PC-3 (cell line): ENCODE results near the gene SRXN1.

Experiments
- EZH2 ChIP-seq: fragments of 300-600 bp; sonication (generic); IDR thresholded peaks from one replicate; pipeline ENCODE4 v1.6.1; 2017; ENCODE audit warnings: antibody characterized with exemption, mild to moderate bottlenecking, low read length; ENCODE audit not compliant: unreplicated experiment
- EZH2phosphoT487 ChIP-seq: fragments of 300-600 bp; sonication (generic); IDR thresholded peaks from 2 replicates; pipeline ENCODE4 v1.6.1; 2018; ENCODE audit warnings: mild to moderate bottlenecking, antibody characterized with exemption, low read length, borderline replicate concordance
- TF ChIP-seq, protein P1 (sequence below): fragments of 300-600 bp; sonication (generic); conservative IDR thresholded peaks from 2 replicates; pipeline ENCODE4 v1.5.1; 2017; ENCODE audit warnings: antibody characterized with exemption, low read depth, mild to moderate bottlenecking, low read length

DNA sequence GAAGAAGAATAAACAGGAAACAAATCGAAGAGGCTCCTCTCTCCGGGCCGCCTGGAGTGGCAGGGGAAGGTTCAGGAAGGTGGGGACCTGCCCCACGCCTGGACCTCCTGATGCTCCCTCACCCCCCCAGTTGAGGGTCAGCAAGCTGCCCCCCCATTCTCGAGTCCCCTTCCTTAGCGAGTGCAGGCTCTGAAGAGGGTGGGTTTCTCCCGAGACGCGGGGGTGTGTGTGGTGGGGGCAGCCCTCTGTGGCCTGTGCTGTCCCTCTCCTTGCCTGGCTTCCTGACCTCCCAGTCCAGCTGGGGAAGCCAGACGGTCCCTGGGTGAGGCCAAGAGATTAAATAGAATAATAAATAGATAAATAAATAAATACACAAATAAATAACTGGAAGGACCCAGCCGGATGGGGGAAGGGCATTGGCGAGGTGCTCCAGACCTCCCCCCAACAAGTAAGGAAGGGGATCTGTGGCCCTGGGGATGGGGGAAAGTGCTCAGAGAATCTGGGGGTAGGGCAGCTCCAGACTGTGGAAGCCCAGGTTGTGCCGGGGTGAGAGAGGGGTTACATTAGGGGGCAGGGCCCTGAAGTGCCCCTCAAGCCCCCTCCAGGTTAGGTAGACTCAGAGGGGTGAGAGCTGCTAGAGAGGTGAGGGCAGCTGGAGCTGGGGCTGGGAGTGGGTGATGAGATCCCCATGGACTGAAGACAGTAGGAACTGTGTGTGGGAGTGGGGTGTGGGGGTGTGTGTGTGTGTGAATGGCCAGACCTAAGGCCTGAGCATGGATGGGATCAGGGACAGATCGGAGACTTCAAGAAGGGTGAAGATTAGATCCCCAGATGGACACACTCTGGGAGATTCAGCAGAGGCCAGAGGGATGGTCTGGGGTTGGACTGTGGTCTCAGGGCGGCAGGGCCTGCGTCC lies 9.5 kb upstream of the SRXN1 start:
- TF ChIP-seq, protein P1, sequence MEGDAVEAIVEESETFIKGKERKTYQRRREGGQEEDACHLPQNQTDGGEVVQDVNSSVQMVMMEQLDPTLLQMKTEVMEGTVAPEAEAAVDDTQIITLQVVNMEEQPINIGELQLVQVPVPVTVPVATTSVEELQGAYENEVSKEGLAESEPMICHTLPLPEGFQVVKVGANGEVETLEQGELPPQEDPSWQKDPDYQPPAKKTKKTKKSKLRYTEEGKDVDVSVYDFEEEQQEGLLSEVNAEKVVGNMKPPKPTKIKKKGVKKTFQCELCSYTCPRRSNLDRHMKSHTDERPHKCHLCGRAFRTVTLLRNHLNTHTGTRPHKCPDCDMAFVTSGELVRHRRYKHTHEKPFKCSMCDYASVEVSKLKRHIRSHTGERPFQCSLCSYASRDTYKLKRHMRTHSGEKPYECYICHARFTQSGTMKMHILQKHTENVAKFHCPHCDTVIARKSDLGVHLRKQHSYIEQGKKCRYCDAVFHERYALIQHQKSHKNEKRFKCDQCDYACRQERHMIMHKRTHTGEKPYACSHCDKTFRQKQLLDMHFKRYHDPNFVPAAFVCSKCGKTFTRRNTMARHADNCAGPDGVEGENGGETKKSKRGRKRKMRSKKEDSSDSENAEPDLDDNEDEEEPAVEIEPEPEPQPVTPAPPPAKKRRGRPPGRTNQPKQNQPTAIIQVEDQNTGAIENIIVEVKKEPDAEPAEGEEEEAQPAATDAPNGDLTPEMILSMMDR, result no peak
- no peak for TF ChIP-seq EZH2
- no peak for TF ChIP-seq EZH2phosphoT487
